Astrocyte of the hippocampus (primary cell): ENCODE measurements around the gene BICD1.
A peak's percentile ranks its signal among the peaks of the same experiment; 100 is the strongest.

Source experiments
- DNase-seq: peaks from one replicate; pipeline ENCODE4 v3.0.0; 2011; ENCODE audit warnings: low read depth, low spot score

Gene BICD1

GRCh38 chr12:32344047-32344446 is 237.4 kb downstream of the BICD1 start:
- DNase-seq = no peak

DNA sequence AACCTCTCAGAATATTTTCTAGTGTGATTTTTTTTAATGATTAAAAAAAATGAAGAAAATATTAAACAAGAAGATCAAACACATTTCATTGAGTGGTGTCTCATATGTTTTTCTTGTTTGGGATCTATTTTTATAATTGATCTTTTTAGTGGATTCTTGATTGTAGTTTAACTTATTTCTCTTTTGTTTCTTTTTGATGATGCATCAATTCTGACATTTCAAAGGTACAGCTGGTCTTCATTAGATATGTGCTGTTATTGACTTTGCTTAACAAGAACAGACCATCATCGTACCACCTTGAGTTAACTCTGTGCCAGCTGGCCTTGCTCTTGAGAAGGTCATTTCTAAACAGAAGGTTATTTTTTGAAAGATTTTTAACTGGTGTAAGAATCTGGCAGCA is 246.9 kb downstream of the BICD1 start:
- DNase-seq = no peak

GRCh38 chr12:32357601-32358249 is 251.1 kb downstream of the BICD1 start:
- DNase-seq = no peak

DNA sequence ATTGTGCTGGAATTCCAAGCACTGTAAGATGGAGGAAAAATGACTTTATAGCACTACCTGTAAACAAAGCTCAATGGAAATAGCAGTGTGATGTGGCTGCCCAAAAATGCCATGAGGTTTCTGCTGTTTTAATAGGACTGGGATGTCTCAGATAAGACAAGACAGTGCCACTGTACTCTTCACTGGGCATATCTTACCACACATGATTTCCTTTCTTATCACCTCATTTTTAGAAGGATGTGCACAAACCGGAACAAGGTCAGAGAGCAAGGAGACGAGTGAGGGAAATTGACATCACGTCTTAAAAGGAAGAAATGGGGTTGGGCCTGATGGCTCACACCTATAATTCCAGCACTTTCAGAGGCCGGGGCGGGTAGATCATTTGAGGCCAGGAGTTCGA is 254.3 kb downstream of the BICD1 start:
- no peak for DNase-seq

- DNase-seq = no peak
These were observed 256.2 kb downstream of the BICD1 start for GRCh38 chr12:32362892-32363291.

GRCh38 chr12:32365473-32366064 is 258.9 kb downstream of the BICD1 start:
- DNase-seq = peak; percentile 85

GRCh38 chr12:32366714-32367113 is 260.1 kb downstream of the BICD1 start:
- no peak for DNase-seq

DNA sequence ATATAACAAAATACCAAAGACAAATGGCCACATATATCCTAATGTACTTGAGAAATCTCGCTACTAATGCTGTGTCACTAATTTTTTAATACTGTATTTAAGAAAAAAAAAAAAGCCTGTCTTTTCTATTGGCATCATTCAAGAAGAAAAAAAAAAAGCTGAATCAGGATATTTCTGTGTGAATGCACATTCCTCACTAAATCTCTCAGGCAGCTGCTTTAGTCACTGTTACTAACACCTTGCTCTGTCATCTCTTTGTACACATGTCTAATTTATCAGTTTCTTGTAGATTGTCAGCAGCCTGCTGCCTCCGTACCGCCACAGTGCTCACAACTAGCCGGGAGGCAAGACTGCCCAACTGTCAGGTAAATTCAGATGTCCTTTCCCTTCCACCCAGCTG is 260.7 kb downstream of the BICD1 start:
- DNase-seq = peak; percentile 2

DNA sequence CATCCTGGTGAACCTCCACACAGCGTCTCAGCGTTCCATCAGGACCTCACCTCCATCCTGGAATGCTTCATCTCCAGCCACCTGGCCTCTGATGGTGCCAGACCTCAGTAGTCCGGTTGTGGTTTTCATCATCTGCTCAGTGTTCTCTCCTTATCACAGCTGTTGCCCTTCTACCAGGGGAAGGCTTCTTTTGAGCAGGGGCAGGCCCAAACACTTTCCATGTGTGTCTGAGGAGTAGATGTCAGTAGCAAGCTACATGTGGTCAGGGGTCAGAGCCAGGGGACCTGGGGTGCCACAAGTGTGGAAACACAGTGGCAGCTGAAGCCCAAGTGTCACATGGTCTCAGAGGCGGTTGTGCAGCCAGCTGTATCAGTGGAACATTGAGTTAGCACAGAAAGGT is 262.6 kb downstream of the BICD1 start:
- no peak for DNase-seq

GRCh38 chr12:32377344-32378055 is 270.9 kb downstream of the BICD1 start:
- peak; percentile 8 for DNase-seq

DNA sequence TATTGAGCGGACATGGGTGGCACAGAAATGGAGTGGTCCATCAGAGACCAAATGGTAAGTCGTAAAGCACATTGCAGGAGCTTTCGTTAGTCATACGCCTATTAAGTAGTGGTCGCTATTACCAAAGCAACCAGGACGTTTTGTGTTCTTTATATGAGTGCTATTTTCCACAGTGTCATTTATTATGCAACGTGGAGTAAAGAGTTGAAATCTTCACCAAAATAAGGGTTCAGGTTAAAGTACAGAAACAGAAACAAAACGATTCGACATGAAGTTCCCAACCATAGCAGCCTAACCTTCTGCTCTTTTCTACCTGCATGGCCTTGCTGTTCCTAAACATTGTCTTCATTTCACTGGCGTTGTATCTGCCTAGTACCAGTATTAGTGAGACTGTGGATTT is 272.6 kb downstream of the BICD1 start:
- no peak for DNase-seq

GRCh38 chr12:32379667-32380066 is 273.0 kb downstream of the BICD1 start:
- no peak for DNase-seq

GRCh38 chr12:32382226-32382625 is 275.6 kb downstream of the BICD1 start:
- DNase-seq = no peak

DNA sequence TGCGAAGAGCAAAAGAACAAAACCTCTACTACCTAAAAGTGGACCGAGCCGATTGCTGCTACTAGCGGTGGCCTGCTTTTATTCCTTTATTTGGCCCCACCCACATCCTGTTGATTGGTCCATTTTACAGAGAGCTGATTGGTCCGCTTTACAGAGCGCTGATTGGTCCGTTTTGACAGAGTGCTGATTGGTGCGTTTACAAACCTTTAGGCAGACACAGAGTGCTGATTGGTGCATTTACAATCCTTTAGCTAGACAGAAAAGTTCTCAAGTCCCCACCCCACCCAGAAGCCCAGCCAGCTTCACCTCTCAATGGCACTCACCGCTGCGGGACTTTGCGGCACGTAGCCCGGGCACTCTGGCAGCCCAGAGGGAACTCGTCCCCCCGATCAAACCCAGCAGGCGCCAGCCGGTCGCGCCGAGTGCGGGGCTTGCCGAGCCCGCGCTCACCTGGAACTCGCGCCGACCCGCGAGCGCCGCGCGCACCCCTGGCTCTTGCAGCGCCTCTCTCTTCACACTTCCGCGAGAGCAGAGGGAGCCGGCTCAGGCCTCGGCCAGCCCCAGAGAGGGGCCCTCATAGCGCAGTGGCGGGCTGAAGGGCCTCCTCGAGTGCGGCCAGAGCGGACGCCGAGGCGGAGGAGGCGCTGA is 284.0 kb downstream of the BICD1 start:
- peak; percentile 45 for DNase-seq

- DNase-seq = no peak
These were observed 288.4 kb downstream of the BICD1 start for GRCh38 chr12:32395026-32395425.

GRCh38 chr12:32397696-32398095 is 291.0 kb downstream of the BICD1 start:
- DNase-seq = peak; percentile 8

DNA sequence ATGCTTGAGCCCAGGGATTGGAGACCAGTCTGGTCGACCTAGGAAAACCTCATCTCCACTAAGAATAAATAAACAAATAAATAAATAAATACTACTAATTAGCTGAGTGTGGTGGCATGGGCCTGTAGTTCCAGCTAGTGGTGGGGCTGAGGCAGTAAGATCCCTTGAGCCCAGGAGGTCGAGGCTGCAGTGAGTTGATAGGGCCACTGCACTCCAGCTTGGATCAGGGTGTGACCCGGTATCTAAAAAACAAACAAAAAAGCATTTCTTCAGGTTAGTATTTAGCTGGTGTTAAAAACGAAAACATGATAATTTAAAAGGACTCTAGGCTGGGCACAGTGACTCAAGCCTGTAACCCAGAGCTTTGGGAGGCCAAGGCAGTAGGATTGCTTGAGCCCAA is 291.5 kb downstream of the BICD1 start:
- DNase-seq = no peak

- DNase-seq = peak; percentile 5
These were observed 292.2 kb downstream of the BICD1 start for GRCh38 chr12:32398816-32399369.

GRCh38 chr12:32399370-32400113 is 292.9 kb downstream of the BICD1 start, which contains the start of gene FGD4:
Gene FGD4 (plus strand): TSS chr12:32399558.
- DNase-seq = peak; percentile 93

DNA sequence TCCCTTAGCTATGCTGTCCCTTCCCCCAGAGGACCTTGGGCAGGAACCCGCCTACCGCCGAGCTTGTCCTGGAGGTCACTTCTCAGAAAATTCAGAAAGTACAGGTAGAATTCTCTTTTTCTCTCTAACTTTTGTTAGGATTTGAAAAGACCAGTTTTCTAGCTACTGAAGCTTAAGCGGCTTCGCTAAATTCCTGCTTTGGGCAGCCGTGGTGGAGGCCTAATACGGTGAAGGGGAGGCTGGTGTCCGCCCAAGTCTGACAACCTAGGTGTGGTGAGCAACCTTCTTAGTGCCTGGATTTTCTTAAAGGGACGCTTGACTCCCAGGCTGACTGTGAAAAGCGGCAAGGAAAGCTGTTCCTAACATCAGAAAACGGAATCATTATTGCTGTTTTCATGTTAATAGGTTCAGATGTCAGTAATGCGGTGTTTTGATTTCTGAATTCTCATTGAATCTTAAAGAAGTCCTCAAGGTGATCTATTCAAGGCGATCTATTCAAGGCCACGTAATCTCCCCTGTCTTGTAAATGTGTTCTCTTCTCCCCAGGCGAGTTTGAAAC is 293.5 kb downstream of the BICD1 start:
- peak; percentile 40 for DNase-seq

- DNase-seq = no peak
These were observed 294.2 kb downstream of the BICD1 start for GRCh38 chr12:32400866-32401265.
